Epithelial cell of alveolus of lung (primary cell): ENCODE data around the gene SLC25A28. TPM values are rescaled to one million over a fixed set of nuclear protein-coding genes. Genes with fewer than 3 reads are reported as not detected.

Experiments
- total RNA-seq: library from RNA; depleted of rRNA; stranded (reverse); fragments of >200 nt; gene quantifications from 2 replicates; pipeline ENCODE4 v1.2.1, GENCODE V29; 2015

Gene SLC25A28
- 7.6 and 19.2 TPM in 2 replicates for total RNA-seq

GRCh38 chr10:99619851-99620710 is at the start of gene SLC25A28:
TSS of gene SLC25A28 (minus strand) at chr10:99620439. CDS start at chr10:99620335, 104 bp downstream.

GRCh38 chr10:99659031-99659867 is 39.0 kb upstream of the SLC25A28 start, which contains the start of gene ENTPD7:
TSS of gene ENTPD7 (plus strand) at chr10:99659509. CDS start at chr10:99659957, 448 bp downstream.

Other genes starting within 250 kb of the SLC25A28 start
- gene GOT1, start 189.8 kb downstream of the SLC25A28 start, total RNA-seq, result 14.9 and 45.1 TPM in 2 replicates
- gene NKX2-3, start 87.5 kb downstream of the SLC25A28 start, total RNA-seq, result not detected in 2 replicates
- gene ENTPD7, start 39.1 kb upstream of the SLC25A28 start, total RNA-seq, result 7.3 and 12.5 TPM in 2 replicates
- gene COX15, start 111.7 kb upstream of the SLC25A28 start, total RNA-seq, result 25.1 and 38.6 TPM in 2 replicates
- gene CUTC, start 111.8 kb upstream of the SLC25A28 start, total RNA-seq, result 14.2 and 21.4 TPM in 2 replicates
- 1.0 and 3.4 TPM in 2 replicates for gene ABCC2, start 162.2 kb upstream of the SLC25A28 start, total RNA-seq